GM21717 (cell line): ENCODE measurements around the gene PRKG1.
"Not testable (repeated sequence)": the region's sequence is repeated elsewhere in the genome, so short reads cannot be mapped to it uniquely, and the experiment has no call there.

Experiments used
- ATAC-seq: cut with Tn5 transposase; IDR thresholded peaks from one replicate; pipeline ENCODE4 v1.9.1; 2021; ENCODE audit warnings: mild to moderate bottlenecking, moderate library complexity; ENCODE audit not compliant: unreplicated experiment

Gene PRKG1

DNA sequence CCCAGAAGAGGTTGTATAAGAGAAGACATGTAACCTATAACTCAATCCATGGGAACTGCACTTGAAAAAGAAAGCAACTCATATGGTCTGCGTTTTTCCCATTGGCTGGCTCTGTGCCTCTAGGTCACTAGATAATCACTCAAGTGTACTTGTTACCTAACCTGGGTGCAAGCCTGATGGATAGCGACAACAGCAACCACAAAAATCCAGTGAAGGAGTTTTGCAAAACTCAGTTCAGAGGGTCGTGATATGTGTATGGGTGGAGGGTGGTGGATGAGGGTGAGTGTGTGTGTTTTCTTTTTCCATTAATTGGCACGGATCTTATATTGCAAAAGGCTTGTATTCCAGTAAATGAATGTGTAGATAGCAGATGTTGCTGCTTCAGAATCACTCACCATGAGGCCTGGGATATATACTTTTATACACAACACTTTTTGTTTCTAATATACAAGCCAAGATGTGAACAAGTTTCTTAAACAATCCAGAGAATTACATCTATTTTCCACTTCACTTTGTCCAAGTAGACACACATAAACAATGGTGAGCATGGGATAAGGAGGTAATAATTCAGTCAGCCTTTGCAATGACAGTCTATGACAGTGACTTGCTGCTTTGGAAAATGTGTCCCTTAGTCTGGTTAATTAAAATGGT lies 952.9 kb downstream of the PRKG1 start:
- no peak for ATAC-seq

DNA sequence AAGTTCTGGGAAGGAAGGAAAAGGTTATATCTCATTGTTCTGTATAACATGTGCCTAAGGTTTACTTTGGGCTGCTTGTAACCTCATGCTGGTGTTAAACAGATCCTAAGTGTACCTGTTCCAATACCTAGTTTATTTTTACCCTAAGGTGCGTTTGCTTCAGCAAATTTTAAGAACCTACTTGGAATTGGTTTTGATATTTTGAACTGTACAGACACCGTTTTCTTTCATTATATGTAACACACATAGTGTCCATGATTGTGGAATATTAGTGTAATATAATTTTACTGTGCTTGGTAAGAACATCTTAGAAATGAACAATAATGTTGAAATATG lies 954.2 kb downstream of the PRKG1 start:
- ATAC-seq: no peak

DNA sequence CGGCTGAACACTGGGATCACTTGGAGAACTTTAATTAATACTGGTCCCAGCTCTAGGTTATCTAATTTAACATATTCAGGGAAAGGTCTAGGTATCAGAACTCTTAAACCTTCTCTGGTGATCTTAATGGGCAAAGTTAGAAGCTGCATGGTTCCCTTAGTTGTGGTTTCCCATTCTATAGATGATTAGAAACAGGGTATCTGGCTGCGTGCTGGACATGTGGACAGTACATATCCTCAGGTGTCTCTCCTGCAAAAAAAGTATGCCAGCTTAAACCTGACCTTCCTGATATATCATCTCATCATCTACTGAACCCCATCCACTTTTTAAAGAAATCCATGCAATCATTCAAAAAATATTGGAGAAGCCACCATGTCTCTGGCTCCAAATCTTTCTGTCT lies 955.3 kb downstream of the PRKG1 start:
- no peak for ATAC-seq

DNA sequence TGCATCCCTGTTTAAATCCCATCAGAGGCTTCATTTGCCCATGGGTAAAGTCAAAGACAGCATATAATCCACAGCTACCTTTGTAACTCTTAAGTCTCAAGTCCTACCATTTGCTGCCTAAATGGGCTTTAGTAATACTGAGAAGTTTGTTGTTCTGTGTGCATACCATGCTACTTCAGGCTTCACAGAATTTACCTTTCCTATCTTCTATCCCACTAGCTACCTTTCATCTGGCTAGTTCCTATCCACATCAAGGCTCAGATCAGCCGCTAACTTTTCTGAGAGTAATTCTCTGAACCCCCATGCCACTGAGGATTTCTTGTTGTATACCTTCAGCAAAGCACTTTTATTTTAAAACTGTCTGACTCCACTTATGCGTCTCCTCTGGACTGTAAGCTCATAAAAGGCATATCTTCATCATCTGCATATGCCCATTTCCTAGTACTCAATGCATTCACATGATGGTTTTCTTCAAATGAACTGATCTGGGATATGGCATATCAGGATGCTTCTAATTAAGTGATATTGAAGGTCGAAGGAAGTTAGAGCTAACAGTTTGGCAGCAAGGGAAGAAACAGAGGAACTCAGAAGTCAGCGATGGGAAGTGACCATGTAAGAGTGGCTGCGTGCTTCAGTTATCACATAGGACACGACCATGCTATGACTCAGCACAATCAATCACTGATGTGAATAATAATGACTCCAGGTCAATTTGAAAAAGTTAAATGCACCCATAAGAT lies 955.9 kb downstream of the PRKG1 start:
- no peak for ATAC-seq

GRCh38 chr10:52030975-52031374 lies 956.7 kb downstream of the PRKG1 start:
- no peak for ATAC-seq

GRCh38 chr10:52031771-52032170 lies 957.5 kb downstream of the PRKG1 start:
- ATAC-seq: no peak

- no peak for ATAC-seq
Measured at GRCh38 chr10:52032681-52033629, 958.7 kb downstream of the PRKG1 start.

GRCh38 chr10:52039002-52039793 lies 964.9 kb downstream of the PRKG1 start:
- ATAC-seq: not testable (repeated sequence)

DNA sequence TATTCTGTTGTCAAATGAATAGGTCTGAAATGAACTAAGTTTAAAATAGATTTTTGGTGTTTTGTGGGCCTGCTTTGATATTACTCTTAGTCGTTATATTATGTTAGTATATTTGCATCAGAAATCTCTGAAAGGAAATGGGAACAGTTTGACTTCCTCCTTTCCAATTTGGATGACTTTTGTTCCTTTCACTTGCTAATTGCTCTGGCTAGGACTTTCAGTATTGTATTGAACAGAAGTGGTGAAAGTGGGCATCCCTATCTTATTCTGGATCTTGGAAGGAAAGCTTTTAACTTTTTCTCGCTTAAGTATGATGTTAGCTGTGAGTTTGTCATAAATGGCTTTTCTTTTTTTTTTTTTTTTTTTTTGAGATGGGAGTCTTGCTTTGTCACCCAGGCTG lies 966.2 kb downstream of the PRKG1 start:
- ATAC-seq: no peak

- ATAC-seq: no peak
Measured at GRCh38 chr10:52043811-52044210, 969.5 kb downstream of the PRKG1 start.

GRCh38 chr10:52048051-52048450 lies 973.8 kb downstream of the PRKG1 start:
- no peak for ATAC-seq

GRCh38 chr10:52050429-52051047 lies 976.3 kb downstream of the PRKG1 start:
- no peak for ATAC-seq

- no peak for ATAC-seq
Measured at GRCh38 chr10:52053497-52053896, 979.2 kb downstream of the PRKG1 start.

DNA sequence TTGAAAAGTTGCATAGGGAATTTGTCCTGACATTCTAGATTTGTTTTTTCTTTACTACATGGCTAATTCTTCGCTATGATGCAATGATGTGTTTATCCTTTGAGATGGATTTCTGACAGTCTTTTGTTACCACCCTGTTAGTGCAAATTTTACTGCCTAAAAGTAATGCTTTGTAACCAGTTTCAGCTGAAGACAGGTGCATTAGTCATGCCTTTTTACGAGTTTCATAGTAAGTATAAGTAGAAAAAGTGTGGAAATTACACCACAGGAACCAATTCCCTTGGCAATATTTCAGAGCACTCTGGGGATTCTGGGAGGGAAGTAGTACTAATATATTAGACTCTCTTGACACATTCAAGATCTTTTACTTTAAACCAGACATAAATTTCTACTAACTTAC lies 982.0 kb downstream of the PRKG1 start:
- ATAC-seq: no peak

GRCh38 chr10:52059089-52059488 lies 984.8 kb downstream of the PRKG1 start:
- ATAC-seq: no peak

- ATAC-seq: no peak
Measured at GRCh38 chr10:52063159-52063558, 988.9 kb downstream of the PRKG1 start.

- no peak for ATAC-seq
Measured at GRCh38 chr10:52064084-52064845, 990.0 kb downstream of the PRKG1 start.

GRCh38 chr10:52066383-52066782 lies 992.1 kb downstream of the PRKG1 start:
- ATAC-seq: no peak

DNA sequence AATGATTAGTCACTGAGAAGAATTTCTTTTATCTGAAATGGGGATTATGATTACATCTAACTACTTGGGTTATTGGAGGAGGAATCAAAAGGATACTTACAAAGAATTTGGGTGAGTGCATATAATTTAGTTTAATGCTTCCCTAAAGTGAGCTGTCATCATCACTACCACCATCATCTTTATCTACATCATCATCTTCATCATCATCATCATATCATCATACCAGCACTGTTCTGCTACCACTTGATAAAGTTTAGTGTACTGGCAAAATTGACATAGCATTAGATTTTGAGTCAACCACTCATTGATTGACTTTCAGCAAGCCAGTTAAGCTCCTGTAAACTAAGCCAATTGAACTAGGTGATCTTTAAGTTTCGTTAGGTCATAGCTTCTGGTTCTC lies 994.2 kb downstream of the PRKG1 start:
- ATAC-seq: no peak

DNA sequence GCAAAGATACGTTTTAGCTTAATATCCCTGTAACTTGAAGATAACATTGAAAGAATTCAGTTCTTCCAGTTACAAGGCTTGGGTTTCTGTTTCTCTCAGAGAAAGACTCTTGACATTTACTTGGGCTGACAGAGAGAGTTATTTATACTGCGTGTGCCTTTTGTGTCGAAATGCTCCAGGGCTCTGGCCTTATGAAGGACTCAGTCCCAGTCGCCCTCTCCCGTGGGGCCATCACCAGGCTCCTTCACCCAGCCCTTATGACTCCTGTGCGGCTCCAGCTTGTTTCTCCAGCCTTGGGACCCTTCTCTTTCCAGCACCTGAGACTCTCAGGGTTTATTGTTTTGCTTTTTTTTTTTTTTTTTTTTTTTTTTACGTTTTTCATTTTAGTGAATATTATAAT lies 997.5 kb downstream of the PRKG1 start:
- ATAC-seq: no peak
